T47D (cell line): ENCODE results near the gene LIMCH1.
"Not testable (repeated sequence)": the region's sequence is repeated elsewhere in the genome, so short reads cannot be mapped to it uniquely, and the experiment has no call there.

Experiments
- DNase-seq, 2 experiments: peaks; one replicate each; pipeline versions ENCODE4 v3.0.0 to v3.0.0-alpha.2; 2011 to 2012; ENCODE audit warnings: low read depth in 1 of 2, low spot score in 1 of 2
- JUND ChIP-seq: IDR thresholded peaks from 2 replicates; pipeline ENCODE4 v1.6.1; 2012; ENCODE audit warnings: low read depth
- in situ Hi-C: cut with HindIII; loops from 2 replicates; pipeline ENCODE4 v1.10.0; 2016; ENCODE audit warnings: low sequenced_read_pairs, low pct_unique_long_range_greater_than_20kb

The LIMCH1 gene

DNA sequence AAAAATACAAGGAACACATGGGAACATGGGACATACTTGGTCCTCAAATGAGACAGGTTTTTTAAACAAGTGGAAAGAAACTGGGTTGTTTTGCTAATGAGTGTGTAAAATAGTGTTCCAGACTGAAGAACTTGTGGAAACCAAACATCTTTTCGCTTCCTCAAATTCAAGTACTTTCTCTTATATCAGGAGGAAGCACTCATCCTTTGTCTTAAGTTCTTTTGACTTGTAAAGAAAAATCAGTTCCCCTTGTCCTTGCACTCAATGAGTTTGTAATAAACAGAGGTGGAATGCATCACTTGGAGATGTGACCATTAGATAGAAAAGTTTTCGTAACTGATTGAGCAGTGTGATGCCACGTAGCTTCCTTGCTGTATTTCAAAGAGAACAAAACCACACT is 109.4 kb downstream of the LIMCH1 start:
- DNase-seq, result no peak

DNA sequence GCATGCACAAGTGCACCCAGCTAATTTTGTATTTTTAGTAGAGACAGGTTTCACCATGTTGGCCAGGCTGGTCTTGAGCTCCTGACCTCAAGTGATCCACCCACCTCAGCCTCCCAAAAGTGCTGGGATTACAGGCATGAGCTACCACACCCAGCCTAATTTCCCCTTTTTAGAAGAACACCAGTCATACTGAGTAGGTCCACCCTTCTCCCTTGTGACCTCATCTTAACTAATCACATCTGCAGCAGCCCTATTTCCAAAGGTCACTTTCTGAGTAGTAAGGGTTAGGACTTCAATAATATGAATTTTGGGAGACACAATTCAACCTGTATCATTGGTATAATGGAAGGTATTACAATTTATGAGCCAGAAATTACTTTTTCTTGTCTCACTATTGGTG is 113.2 kb downstream of the LIMCH1 start:
- DNase-seq, in situ Hi-C loops: not testable (repeated sequence)

More for the DNA sequence above, 109.4 kb downstream of the LIMCH1 start:
- in situ Hi-C loops, result no loop called here
- no peak for TF ChIP-seq JUND

DNA sequence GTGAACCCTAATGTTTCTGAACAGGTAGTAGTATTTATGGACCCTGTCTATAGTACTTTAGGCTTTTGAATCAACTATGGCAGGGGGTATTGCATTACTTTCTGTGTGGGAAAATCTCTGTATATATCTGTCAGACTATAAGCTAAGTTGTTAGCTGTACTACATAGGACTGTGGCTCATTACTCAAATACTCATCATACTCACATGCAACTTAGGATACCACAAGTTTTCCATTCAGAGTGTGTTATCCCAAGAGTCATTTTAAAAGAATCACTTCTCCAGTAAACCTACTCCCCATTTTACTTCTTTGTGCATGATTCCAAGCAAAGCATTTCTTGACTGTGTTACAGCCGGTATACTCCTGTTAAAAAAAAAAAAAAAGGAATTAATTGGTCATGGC is 115.0 kb downstream of the LIMCH1 start:
- in situ Hi-C loops, result no loop called here
- no peak for DNase-seq
- no peak for TF ChIP-seq JUND

DNA sequence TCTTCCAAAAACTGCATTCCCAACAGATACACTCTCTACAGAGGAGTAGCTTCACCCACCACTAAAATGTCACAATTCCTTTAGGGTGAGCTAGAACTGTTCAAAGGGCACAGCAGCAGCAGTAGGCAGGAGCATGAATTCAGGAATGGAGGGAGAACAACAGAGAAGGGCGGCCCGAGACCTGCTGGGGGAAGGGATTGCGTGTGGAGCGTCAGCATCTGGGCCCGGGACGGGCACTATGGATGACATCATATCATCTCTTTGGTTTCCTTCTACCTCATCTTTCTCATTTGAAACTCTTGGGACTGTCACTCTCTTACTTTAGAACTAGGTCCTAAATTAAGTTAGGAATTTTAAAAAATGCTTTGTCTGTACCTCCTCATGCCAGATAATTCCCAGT is 115.6 kb downstream of the LIMCH1 start:
- TF ChIP-seq JUND, result no peak
- in situ Hi-C loops, result no loop called here
- no peak for DNase-seq

DNA sequence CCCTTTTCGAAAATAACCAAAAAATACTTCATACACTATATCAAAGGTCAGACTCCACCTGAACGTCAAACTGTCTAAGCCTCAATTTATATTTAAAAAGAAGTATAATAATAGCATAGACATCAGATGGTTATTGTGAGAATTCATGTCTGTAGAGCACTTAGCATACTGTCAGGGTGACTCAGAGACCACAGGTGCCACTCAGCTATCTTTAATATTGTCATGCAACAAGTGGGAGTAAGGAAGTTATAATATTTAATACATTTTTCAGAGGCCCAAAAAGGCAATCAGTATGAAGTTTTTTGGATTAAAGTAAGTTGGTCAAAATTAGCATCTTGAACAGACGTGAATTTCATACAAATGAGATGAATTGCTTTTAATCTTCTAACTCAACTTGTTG is 117.2 kb downstream of the LIMCH1 start:
- no peak for TF ChIP-seq JUND
- in situ Hi-C loops, result no loop called here
- DNase-seq, result no peak

DNA sequence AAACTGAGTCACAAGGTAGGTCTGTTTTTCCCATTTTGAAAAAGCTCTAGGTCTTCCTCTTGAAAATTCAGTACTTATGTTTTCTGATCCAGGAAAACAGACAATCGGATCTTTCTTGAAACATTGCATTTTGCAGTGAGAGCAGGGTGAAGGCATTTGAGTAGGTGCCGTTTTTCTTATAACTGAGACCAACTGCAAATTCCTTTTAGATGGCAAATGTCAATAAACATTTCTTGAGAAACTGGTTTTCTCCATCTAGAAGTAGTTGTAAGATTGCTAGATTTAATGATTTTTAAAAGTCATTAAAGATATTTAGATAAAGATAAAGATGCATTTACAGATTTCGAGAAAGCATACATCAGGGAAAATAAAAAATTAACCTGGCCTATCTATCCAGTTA is 118.1 kb downstream of the LIMCH1 start:
- DNase-seq, result no peak
- TF ChIP-seq JUND, result no peak
- in situ Hi-C loops, result no loop called here

DNA sequence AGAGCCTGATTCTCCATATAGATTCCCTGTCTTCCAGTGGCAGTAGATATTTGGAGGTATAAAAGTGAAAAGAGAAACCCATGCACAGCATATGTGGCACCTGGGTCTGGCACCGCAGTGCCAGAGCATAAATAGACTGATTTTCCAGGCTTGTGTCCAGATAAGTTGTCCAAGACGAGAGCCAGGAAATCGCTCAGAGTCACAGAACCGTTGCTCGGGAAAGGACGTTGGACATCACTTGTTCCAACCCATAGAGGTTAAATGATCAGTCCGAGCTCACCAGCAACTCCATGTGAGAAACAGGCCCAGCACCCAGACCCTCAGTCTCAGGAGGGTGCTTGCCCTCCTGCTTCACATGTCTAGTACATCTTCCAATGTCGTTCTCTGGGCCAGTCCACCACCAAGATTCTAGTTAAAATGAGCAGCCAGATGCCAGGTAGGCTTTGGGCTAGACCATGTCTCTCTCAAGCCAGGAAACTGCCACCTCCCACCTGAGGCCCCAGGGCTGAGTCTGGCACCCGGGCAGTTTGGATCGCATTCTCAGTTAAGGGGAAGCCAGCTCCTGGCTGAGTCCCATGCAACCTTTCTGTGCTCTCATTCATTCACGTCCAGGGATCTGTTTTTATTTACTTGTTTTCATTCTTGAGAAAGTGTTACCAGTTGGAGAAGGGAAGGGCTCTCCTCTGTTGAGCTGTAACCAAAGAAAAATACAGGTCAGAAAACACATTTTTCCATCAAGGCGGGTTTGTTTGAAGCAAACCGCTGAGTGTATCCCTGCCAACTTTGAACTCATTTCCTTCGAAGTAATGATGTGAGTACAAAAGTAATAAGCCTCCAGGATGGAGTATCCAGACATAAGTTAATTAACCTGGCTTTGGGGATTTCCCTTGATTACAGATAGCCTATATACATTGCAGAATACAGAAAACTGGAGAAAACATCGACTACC is 118.9 kb downstream of the LIMCH1 start:
- DNase-seq, result no peak
- no peak for TF ChIP-seq JUND
- in situ Hi-C loops, result no loop called here

DNA sequence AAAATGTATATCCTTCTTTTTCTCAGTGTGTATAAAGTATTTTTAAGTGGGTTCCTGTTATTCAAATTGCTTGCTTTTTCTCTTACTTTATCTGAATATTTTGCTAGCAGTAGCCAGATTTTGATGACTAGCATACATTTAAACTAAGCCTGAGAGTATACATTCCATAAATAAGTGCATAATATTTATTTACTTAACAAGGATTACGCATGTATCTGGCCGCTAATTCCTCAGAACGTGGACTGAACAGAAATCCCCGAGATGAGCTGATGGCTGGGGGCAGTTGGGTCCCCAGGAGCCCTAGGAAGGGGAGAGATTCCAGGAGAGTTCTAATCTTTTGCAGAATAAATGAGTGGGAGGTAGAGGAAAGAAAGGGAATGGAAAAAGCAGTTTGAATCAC is 119.6 kb downstream of the LIMCH1 start:
- in situ Hi-C loops, result no loop called here
- no peak for TF ChIP-seq JUND
- DNase-seq, result peak in 1 of 2 experiments; percentile 6

DNA sequence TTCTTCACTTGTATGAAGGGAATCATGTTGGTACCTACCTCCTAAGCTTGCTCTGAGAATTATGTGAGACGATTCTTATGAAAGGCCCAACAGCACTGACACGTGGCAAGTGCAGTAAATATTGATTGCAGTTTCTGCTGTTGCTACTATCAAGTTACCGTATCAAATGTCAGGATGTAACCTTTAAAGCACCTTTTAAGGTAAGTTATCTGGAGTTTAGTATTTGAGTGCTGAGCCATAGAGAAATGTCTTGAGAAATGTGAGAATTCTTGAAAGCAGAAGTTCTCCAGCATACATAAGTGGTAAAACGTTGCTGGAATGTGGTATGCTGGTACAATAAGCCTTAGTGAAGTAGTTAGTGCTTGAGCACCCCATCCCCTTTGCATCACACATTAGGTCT is 120.2 kb downstream of the LIMCH1 start:
- in situ Hi-C loops, result no loop called here
- no peak for DNase-seq
- no peak for TF ChIP-seq JUND

DNA sequence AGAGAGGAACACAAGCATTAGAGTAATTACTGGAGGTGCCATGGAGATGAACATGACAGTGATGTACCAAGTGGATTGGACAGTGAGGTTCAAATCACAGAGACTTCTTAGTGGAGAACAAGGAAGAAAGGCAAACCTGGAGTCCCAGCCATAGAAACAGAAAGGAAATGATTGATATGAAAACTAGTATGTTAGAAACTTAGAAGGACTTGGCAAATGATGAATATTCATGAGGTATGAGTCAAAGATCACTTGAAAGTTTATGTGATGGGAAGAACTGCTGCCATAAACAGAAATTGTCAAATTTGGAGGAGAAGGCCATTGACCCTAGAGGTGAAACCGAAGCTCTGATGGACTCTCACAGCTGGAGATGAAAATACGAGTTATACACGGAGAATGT is 122.4 kb downstream of the LIMCH1 start:
- in situ Hi-C loops, result no loop called here
- TF ChIP-seq JUND, result no peak
- no peak for DNase-seq

DNA sequence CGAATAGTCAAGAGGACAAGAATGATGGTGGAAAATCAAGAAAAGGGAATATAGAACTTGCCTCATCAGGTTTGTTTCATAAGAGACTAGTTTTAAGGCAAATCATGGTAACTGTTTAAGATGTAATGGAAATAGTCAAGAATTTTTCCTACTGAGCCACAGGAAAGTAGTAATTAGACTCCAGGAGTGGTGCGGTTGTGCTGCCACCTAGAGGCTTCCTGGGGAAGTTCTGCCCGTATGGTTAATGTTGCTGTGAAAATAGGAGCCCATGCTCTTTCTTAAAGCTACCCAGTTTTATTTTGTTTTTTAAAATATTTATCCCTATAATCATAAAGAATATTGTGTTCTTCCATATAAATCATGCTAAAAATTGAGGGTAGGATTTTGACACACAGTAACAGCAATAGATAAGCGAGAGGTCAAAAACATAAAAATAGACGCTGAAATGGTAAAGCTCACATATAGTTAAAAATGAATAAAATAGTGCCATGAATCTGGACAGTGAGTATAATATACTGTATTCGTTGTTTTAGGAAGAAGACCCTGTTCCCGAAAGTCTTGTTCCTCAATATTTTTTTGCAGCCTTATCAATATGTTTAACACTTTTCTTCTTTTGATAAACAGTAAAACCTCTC is 123.6 kb downstream of the LIMCH1 start:
- DNase-seq, result peak; percentile 30 to 65
- no peak for TF ChIP-seq JUND
- in situ Hi-C loops, result no loop called here

DNA sequence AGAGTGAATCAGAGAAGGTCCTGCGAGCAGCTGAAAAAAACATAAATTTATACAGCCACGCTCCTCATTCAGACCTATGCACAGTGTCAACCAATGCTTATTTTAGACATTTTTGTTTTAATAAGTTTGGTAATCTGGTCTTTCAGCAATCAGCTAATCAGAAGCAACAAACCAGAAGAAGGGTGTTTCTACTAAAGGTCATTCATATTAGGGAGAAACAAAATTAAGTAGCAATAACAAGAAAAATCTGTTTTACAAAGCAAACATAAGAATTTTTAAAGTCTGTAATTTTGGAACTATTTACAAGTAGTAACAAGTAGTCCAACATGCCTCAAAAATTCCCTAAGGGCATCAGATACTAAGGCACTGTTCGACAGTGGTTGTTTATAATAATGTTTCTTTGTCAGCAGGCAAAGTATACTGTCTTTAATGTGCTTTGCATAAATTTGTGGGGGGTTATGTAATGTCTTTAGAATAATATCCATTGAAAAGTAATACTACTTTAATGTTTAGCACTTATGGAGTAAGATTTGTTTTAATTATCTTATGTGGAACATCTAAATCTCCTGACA is 127.8 kb downstream of the LIMCH1 start:
- in situ Hi-C loops, result no loop called here
- TF ChIP-seq JUND, result no peak
- DNase-seq, result no peak

DNA sequence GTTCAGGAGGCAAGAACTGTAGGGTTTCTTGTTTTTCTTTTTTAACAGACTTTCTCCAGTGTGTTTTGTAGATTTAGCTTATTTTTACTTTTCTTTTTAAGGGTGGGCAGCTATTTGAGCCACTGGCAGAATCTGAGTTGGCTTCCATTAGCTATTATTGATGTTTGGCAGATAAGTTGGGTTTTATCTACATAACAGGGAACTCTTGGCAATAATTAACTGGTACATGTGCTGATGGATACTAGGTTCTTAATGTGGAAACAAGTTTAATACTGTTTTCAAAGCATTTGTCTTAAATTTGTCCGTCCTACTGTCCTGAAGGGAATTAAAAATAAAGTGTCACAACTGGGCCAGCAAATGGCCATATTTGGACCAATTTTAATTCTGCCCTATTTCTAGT is 130.1 kb downstream of the LIMCH1 start:
- in situ Hi-C loops, result no loop called here
- no peak for DNase-seq
- TF ChIP-seq JUND, result no peak
